ENCODE results near the gene SLF1.

Gene SLF1

GRCh38 chr5:94711785-94712184 is 93.3 kb downstream of the SLF1 start:
- no peak for DNase-seq (ENCODE audit: low read depth in 2 of 2)

DNA sequence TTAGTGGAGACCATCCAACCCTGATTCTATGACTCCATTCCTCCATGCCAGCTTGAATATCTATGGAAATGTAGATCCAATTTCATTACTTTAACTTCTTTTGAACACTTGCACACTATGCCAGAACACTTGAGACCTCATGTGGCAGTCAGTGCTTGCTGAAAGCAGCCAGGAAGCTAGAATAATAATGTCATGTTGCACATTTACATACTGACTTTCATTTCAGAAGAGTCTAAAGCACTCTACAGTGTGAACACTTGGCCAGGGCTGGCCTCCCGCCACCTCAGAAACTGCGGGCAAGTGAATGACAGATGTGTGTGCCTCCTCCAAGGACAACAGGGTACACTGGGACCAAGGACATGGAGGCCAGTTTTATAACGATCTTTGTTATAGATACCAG is 97.3 kb downstream of the SLF1 start:
- DNase-seq (ENCODE audit: low read depth in 2 of 2): no peak

DNA sequence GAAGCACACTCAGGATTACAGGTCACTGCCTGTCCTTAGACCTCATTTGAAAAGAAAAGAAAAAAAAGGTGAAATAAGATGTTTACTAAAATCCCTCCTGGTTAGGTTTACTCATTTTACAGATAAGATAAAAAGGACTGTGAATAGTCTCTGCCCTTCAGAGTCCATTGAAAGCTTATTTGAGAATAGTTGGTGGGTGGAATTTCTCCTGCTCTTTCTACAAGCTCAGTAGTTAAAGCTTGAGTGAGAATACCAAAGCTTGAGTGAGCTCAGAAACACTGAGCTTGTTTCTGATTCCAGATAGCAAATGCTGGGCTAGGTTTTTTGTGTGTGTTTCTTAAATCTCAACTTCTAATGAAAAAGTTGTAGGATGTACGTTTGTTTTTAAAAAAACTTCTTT is 106.7 kb downstream of the SLF1 start:
- no peak for DNase-seq (ENCODE audit: low read depth in 2 of 2)

GRCh38 chr5:94731471-94731870 is 113.0 kb downstream of the SLF1 start:
- no peak for DNase-seq (ENCODE audit: low read depth in 2 of 2)

- DNase-seq (ENCODE audit: low read depth in 2 of 2): no peak
Observed at GRCh38 chr5:94736498-94736897, 118.0 kb downstream of the SLF1 start.

DNA sequence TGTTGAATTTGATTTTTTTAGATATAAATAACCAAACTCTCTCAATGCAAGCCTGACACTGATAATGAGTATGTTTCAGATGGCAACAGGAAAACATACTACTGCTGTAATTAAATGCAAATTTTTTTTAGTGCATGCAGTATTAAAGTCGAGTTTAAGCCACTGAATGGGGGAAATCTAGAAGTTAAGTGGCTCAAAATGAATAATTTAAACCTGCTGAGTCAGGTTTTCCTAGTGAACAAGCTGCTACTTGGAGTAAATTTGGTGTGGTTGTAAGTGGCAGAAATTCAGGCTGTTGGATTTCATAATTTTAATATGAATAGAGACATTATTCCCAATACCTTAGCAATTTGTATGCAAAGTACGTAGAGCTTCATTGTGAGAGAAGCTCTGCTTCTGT is 121.8 kb downstream of the SLF1 start:
- DNase-seq (ENCODE audit: low read depth in 2 of 2): no peak

- DNase-seq (ENCODE audit: low read depth in 2 of 2): no peak
Observed at GRCh38 chr5:94742852-94743251, 124.4 kb downstream of the SLF1 start.

DNA sequence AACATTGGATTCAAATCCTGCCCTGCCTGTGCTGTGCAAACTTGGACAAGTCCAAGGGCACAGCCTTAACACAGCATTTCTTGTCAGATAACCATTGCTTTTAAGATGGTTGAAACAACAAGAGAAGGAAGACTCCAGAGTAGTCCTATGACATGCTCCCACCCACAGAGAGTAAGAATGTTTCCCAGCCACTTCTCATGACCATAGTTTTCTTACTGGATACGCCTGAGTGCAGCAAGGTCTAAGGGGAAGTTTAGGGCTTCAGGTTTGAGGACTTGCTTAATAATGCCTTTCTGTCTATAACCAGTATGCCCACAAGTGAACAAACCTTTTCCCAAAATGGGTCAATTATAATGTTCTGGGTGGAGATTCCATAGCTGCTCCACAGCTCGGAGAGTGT is 126.4 kb downstream of the SLF1 start:
- DNase-seq (ENCODE audit: low read depth in 2 of 2): no peak

DNA sequence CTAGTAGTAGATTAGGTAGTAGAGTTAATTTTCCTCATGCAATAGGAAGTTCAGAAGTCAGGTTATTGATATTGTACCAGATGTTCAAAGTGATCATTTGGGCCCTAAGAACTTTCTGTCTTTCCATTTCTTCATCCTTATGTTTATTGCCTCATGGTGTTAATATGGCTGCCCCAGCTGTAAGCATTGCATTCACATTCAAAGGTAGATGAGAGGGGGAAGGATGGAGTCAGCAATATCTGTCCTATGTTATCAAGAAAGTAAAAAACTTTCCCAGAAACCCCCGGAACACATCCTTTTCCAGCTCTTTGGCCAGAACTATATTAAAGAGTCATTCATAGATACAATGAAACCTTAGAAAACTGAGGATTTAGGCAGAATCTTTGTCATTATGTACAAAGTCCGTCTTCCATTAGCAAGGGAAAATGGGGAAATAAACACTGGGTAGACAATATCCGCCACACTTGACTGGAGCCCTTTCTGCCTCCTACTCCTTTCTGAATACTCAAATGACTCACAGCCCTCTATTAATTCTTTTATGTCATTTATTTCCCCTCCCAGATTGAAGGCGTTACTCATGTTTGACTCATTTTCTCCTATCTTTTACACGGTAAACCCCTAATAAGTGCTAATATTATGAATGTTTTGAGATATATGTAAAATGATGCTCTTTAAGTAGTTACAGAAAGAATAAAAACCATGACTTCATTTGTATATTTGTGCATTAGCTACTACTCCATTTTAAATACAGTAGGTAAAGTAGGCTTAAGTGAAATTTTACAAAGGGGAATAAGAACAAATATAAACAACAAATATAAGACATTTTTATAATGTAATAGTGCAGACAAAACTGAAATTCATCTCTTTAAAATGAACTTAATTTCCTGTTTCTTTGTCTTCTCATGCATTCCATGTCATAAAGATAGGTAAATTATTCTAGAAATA is 127.6 kb downstream of the SLF1 start:
- no peak for DNase-seq (ENCODE audit: low read depth in 2 of 2)

GRCh38 chr5:94746731-94747124 is 128.3 kb downstream of the SLF1 start:
- no peak for DNase-seq (ENCODE audit: low read depth in 2 of 2)
